ENCODE results near the gene SLC16A5.
"Not testable (repeated sequence)": the region's sequence is repeated elsewhere in the genome, so short reads cannot be mapped to it uniquely, and the experiment has no call there.

The SLC16A5 gene

GRCh38 chr17:75064040-75064439, 23.7 kb upstream of the SLC16A5 start:
- DNase-seq (ENCODE audit: low read depth in 4 of 4, low spot score in 1 of 4), result no peak

- DNase-seq (ENCODE audit: low read depth in 4 of 4, low spot score in 1 of 4), result no peak
These were observed 23.3 kb upstream of the SLC16A5 start for GRCh38 chr17:75064460-75064859.

DNA sequence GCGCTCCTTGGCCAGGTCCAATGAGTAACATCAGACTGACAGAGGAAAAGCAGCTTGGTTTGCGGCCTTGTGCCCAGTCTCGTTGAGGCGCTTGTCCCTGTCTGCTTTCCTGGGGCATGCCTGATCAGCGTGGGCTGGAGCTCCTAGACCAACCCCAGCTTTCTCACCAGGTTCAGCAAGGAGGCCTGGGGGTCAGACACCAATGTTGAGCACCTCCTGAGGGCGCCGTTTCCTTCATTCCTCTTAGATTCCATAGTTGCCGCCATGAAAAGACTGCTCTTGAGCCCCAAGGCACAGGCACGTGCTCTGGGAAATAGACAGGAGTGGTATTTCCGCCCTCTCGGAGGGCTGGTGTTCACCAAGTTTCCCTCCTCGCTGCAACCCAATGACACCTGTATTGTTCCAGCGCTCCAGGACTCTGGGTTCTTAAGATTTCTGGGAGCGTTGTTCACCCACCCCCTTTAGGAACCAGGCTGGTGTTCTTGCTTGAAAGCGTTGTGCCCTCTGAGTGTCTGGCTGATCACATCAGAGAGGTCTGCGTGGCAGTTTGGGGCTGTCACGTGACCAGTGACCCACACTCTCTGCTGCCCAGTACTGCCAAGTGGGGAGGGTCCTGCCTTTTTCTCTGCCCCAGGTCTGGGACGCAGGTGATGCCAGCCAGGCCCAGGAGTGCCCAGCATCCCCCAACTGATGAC, 22.7 kb upstream of the SLC16A5 start:
- no peak for DNase-seq (ENCODE audit: low read depth in 4 of 4, low spot score in 1 of 4)

- DNase-seq (ENCODE audit: low read depth in 4 of 4, low spot score in 1 of 4), result no peak
These were observed 22.1 kb upstream of the SLC16A5 start for GRCh38 chr17:75065562-75066151.

- DNase-seq (ENCODE audit: low read depth in 4 of 4, low spot score in 1 of 4), result no peak
These were observed 19.9 kb upstream of the SLC16A5 start for GRCh38 chr17:75067856-75068255.

- DNase-seq (ENCODE audit: low read depth in 4 of 4, low spot score in 1 of 4), result no peak
These were observed 19.0 kb upstream of the SLC16A5 start for GRCh38 chr17:75068750-75069149.

- no peak for DNase-seq (ENCODE audit: low read depth in 4 of 4, low spot score in 1 of 4)
These were observed 18.0 kb upstream of the SLC16A5 start for GRCh38 chr17:75069783-75070182.

- not testable (repeated sequence) for DNase-seq (ENCODE audit: low read depth in 4 of 4, low spot score in 1 of 4)
These were observed 16.1 kb upstream of the SLC16A5 start for GRCh38 chr17:75071478-75072271.

- DNase-seq (ENCODE audit: low read depth in 4 of 4, low spot score in 1 of 4), result not testable (repeated sequence)
These were observed 14.8 kb upstream of the SLC16A5 start for GRCh38 chr17:75072909-75073308.

DNA sequence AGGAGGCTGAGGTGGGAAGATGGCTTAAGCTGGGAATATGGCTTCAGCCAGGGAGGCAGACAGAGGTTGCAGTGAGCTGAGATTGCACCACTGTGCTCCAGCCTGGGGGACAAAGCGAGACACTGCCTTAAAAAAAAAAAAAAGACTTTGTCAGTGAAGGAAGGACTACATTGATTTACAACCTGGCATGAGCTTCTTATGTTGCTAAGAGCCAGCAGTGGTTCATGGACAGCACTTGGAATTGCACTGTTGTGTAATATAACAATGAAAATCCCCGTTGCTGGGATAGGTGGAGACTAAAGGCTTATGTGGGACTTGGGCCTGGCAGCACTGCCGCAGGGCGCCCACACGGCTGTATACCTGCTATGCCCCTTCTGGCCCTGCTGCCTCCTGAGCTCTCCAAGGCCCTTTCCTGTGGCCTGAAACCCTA, 14.1 kb upstream of the SLC16A5 start:
- no peak for DNase-seq (ENCODE audit: low read depth in 4 of 4, low spot score in 1 of 4)

GRCh38 chr17:75074532-75074931, 13.2 kb upstream of the SLC16A5 start:
- DNase-seq (ENCODE audit: low read depth in 4 of 4, low spot score in 1 of 4), result no peak

GRCh38 chr17:75075597-75076336, 12.0 kb upstream of the SLC16A5 start:
- DNase-seq (ENCODE audit: low read depth in 4 of 4, low spot score in 1 of 4), result no peak

- DNase-seq (ENCODE audit: low read depth in 4 of 4, low spot score in 1 of 4), result no peak
These were observed 10.7 kb upstream of the SLC16A5 start for GRCh38 chr17:75077072-75077495.

- peak in 1 of 4 experiments; percentile 27 for DNase-seq (ENCODE audit: low read depth in 4 of 4, low spot score in 1 of 4)
These were observed 10.1 kb upstream of the SLC16A5 start for GRCh38 chr17:75077496-75078283.

DNA sequence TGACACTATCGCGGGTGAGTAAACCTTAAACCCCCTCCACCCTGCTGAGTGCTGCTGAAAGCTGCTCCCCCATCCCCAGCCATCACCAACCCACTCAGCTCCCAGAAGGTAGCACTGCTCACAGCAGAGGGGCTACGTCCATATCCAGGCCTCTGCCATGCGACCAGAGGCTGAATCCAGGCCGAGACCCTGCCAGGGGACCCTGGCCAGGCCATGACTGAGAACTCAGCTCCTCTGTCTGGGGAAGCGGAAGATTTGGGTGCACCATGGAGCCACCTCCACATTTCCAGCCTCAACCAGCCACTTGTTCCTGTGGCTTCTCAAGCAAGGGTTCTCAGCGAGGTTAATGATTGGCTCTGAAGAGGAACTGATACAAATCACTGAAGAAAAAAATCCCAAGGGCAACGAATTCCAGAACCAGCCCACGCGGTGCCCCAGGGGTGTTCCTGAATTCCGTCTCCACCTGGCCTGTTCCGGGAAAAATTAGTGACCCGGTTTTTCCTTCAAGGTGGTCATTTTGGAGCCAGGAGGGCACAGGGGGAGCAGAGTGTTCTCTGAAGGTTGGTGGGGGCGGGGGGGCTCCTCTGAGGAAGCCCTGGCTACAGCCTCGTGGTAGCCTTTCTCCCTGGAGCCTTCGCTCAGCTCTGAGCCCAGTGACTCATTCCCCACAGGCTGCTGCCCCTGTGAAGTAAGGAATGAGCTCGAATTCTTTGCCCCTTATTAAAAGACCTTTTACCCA, 9.3 kb upstream of the SLC16A5 start:
- DNase-seq (ENCODE audit: low read depth in 4 of 4, low spot score in 1 of 4), result no peak

DNA sequence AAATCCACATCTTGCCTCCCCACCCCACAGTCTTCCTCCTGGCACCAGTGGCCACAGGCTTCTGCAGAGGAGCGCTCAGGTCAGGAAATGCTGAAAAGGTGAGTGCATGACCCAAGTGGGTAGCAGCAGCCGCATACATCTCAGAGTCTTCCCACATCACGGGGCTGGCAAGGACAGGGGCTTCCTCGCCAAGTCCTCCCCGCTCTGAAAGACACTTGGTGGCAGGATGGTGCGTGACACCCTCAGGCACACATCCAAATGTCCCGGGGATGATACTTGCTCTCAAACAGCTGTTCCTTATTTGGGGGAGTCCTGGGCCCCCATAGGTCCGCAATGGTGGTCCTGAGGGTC, 8.8 kb upstream of the SLC16A5 start:
- no peak for DNase-seq (ENCODE audit: low read depth in 4 of 4, low spot score in 1 of 4)

GRCh38 chr17:75081611-75082540, 5.9 kb upstream of the SLC16A5 start:
- no peak for DNase-seq (ENCODE audit: low read depth in 4 of 4, low spot score in 1 of 4)

DNA sequence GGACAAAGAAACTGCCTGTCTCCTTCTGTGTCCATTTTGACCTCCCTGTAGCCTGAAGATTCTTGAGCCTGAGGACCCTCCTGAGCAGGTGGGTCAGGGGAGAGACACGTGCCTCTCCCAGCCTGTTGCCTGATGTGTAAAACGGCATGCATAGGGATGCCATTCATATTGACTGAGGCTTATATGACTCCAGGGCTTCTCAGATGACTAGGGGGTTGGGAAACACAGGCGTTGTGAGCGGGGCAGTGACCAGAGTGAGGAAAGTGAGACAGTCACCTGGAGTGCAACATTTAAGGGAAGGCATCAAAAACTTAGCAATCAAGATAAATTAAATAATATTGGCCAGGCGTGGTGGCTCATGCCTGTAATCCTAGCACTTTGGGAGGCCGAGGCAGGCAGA, 5.1 kb upstream of the SLC16A5 start:
- DNase-seq (ENCODE audit: low read depth in 4 of 4, low spot score in 1 of 4), result no peak
